Mucosa of rectum (tissue), 2 donors: Measurements from ENCODE around the gene ZNF236.

Experiments used
- H3K27ac ChIP-seq, 2 donors: one replicate each; pipeline ENCODE4 v1.7.0; 2013; ENCODE audit warnings: inconsistent platforms in 2 of 2, low read depth in 2 of 2, low read length in 2 of 2
- H3K27me3 ChIP-seq, 2 donors: one replicate each; pipeline ENCODE4 v1.7.0; 2013; ENCODE audit warnings: low read length in 2 of 2; ENCODE audit not compliant: control insufficient read depth in 2 of 2, insufficient read depth in 2 of 2
- H3K36me3 ChIP-seq, 2 donors: one replicate each; pipeline ENCODE4 v1.7.0; 2013; ENCODE audit warnings: low read length in 2 of 2; ENCODE audit not compliant: control insufficient read depth in 2 of 2, insufficient read depth in 2 of 2
- H3K4me1 ChIP-seq, 2 donors: one replicate each; pipeline ENCODE4 v1.7.0; 2013; ENCODE audit warnings: low read length in 2 of 2, mild to moderate bottlenecking in 1 of 2; ENCODE audit not compliant: control insufficient read depth in 2 of 2, insufficient read depth in 2 of 2
- H3K4me3 ChIP-seq, 2 donors: one replicate each; pipeline ENCODE4 v1.7.0; 2013; ENCODE audit warnings: low read length in 2 of 2
- H3K9ac ChIP-seq, 2 donors: one replicate each; pipeline ENCODE4 v1.7.0; 2013; ENCODE audit warnings: low read length in 2 of 2, low read depth in 1 of 2, mild to moderate bottlenecking in 1 of 2
- H3K9me3 ChIP-seq, 2 donors: one replicate each; pipeline ENCODE4 v1.7.0; 2013; ENCODE audit warnings: low read length in 2 of 2; ENCODE audit not compliant: control insufficient read depth in 2 of 2
- donor health status: healthy.
- donor health status: Normal muscosa, but diverticular disease.

Gene ZNF236

GRCh38 chr18:77001041-77001440 lies 178.7 kb downstream of the ZNF236 start:
- H3K36me3 ChIP-seq, result no peaks in the 10 kb centered on the region
- no peaks in the 10 kb centered on the region for H3K9me3 ChIP-seq
- H3K9ac ChIP-seq, result no peak overlapping the region
- no peak overlapping the region for H3K4me3 ChIP-seq
- H3K27me3 ChIP-seq, result no peaks in the 10 kb centered on the region
- no peaks in the 10 kb centered on the region for H3K4me1 ChIP-seq
- no peak overlapping the region for H3K27ac ChIP-seq

- Histone ChIP-seq H3K9ac (no peak overlapping the region), H3K36me3 (no peaks in the 10 kb centered on the region), H3K27ac (no peak overlapping the region), H3K9me3 (no peaks in the 10 kb centered on the region), H3K4me3 (no peak overlapping the region), H3K27me3 (no peaks in the 10 kb centered on the region), H3K4me1 (no peaks in the 10 kb centered on the region)
Measured at GRCh38 chr18:77001979-77002378, 179.6 kb downstream of the ZNF236 start.

- Histone ChIP-seq H3K4me1 (peaks cover 0 to 3% of the 10 kb centered on the region in 2 donors), H3K27me3 (no peaks in the 10 kb centered on the region), H3K4me3 (no peak overlapping the region), H3K9me3 (no peaks in the 10 kb centered on the region), H3K36me3 (no peaks in the 10 kb centered on the region), H3K27ac (no peak overlapping the region), H3K9ac (no peak overlapping the region)
Measured at GRCh38 chr18:77002496-77002895, 180.1 kb downstream of the ZNF236 start.

- Histone ChIP-seq H3K4me1 (peaks cover 0 to 3% of the 10 kb centered on the region in 2 donors), H3K27me3 (no peaks in the 10 kb centered on the region), H3K36me3 (no peaks in the 10 kb centered on the region), H3K4me3 (no peak overlapping the region), H3K9ac (no peak overlapping the region), H3K9me3 (no peaks in the 10 kb centered on the region), H3K27ac (no peak overlapping the region)
Measured at GRCh38 chr18:77003316-77003715, 181.0 kb downstream of the ZNF236 start.

- peak overlapping the region in 1 of 2 donors; percentile 14 for H3K9ac ChIP-seq
- H3K4me3 ChIP-seq, result no peak overlapping the region
Measured at GRCh38 chr18:77004555-77005380, 182.4 kb downstream of the ZNF236 start.

GRCh38 chr18:77005651-77006195 lies 183.4 kb downstream of the ZNF236 start:
- Histone ChIP-seq H3K4me1 (peaks cover 0 to 3% of the 10 kb centered on the region in 2 donors), H3K27ac (peak overlapping the region in 1 of 2 donors; percentile 38), H3K9ac (no peak overlapping the region), H3K9me3 (no peaks in the 10 kb centered on the region), H3K27me3 (no peaks in the 10 kb centered on the region), H3K36me3 (peaks cover 3 to 4% of the 10 kb centered on the region in 2 donors), H3K4me3 (no peak overlapping the region)

More at GRCh38 chr18:77004555-77005380, 182.4 kb downstream of the ZNF236 start:
- Histone ChIP-seq H3K9me3 (no peaks in the 10 kb centered on the region), H3K27me3 (no peaks in the 10 kb centered on the region), H3K4me1 (peaks cover 0 to 3% of the 10 kb centered on the region in 2 donors), H3K36me3 (no peaks in the 10 kb centered on the region), H3K27ac (peak overlapping the region; percentile 56 to 63)

- Histone ChIP-seq H3K9me3 (no peaks in the 10 kb centered on the region), H3K4me3 (no peak overlapping the region), H3K27ac (peak overlapping the region; percentile 23 to 54), H3K4me1 (peaks cover 0 to 3% of the 10 kb centered on the region in 2 donors), H3K36me3 (peaks cover 5 to 9% of the 10 kb centered on the region in 2 donors), H3K27me3 (no peaks in the 10 kb centered on the region), H3K9ac (no peak overlapping the region)
Measured at GRCh38 chr18:77006305-77007175, 184.2 kb downstream of the ZNF236 start.

GRCh38 chr18:77007251-77007650 lies 184.9 kb downstream of the ZNF236 start:
- no peaks in the 10 kb centered on the region for H3K27me3 ChIP-seq
- H3K4me3 ChIP-seq, result no peak overlapping the region
- no peaks in the 10 kb centered on the region for H3K9me3 ChIP-seq
- H3K9ac ChIP-seq, result no peak overlapping the region
- H3K27ac ChIP-seq, result peak overlapping the region; percentile 23 to 54
- H3K36me3 ChIP-seq, result peaks cover 9% of the 10 kb centered on the region in 2 donors
- peaks cover 0 to 3% of the 10 kb centered on the region in 2 donors for H3K4me1 ChIP-seq

- peaks cover 9 to 13% of the 10 kb centered on the region in 2 donors for H3K36me3 ChIP-seq
- no peaks in the 10 kb centered on the region for H3K9me3 ChIP-seq
- no peak overlapping the region for H3K9ac ChIP-seq
- H3K4me1 ChIP-seq, result peaks cover 0 to 3% of the 10 kb centered on the region in 2 donors
- no peak overlapping the region for H3K4me3 ChIP-seq
- H3K27me3 ChIP-seq, result no peaks in the 10 kb centered on the region
- H3K27ac ChIP-seq, result no peak overlapping the region
Measured at GRCh38 chr18:77008006-77008405, 185.6 kb downstream of the ZNF236 start.
